22Rv1 (cell line): Measurements from ENCODE around the gene RPL11.

ENCODE experiments used
- ZFX ChIP-seq: fragments of 450-650 bp; IDR thresholded peaks from 2 replicates; pipeline ENCODE4 v1.6.1; 2017; ENCODE audit warnings: antibody characterized with exemption, borderline replicate concordance
- TF ChIP-seq, protein P1 (sequence below): fragments of 450-650 bp; IDR thresholded peaks from 2 replicates; pipeline ENCODE4 v1.5.1; 2017; ENCODE audit warnings: mild to moderate bottlenecking

DNA sequence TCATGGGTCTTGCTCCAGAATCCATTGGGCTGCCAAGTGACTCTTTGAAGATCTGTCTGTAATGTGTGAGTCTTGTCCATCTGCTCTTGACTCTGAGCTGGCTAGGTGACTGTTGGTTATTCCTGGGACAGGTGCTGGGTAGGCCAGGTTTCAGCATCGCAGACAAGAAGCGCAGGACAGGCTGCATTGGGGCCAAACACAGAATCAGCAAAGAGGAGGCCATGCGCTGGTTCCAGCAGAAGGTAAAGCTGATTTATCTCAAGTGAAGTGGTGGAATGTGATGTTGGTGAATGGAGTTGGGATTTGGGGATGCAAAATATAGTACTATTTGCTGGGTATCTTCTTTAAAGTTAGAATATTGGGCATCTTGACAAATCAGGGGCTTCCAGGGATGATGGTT lies 4.1 kb downstream of the RPL11 start:
- TF ChIP-seq, protein P1, sequence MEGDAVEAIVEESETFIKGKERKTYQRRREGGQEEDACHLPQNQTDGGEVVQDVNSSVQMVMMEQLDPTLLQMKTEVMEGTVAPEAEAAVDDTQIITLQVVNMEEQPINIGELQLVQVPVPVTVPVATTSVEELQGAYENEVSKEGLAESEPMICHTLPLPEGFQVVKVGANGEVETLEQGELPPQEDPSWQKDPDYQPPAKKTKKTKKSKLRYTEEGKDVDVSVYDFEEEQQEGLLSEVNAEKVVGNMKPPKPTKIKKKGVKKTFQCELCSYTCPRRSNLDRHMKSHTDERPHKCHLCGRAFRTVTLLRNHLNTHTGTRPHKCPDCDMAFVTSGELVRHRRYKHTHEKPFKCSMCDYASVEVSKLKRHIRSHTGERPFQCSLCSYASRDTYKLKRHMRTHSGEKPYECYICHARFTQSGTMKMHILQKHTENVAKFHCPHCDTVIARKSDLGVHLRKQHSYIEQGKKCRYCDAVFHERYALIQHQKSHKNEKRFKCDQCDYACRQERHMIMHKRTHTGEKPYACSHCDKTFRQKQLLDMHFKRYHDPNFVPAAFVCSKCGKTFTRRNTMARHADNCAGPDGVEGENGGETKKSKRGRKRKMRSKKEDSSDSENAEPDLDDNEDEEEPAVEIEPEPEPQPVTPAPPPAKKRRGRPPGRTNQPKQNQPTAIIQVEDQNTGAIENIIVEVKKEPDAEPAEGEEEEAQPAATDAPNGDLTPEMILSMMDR = no peak
- TF ChIP-seq ZFX = no peak
